DMS 273 (cell line): ENCODE data around the gene RPS18.
A peak's percentile ranks its signal among the peaks of the same experiment; 100 is the strongest.
"Not testable (repeated sequence)": the region's sequence is repeated elsewhere in the genome, so short reads cannot be mapped to it uniquely, and the experiment has no call there.

Experiments used
- DNase-seq: peaks from one replicate; lab custom pipeline; 2025; ENCODE audit not compliant: unreplicated experiment; lab: John Stamatoyannopoulos, UW

RPS18 gene

GRCh38 chr6:33271468-33272274 is at the start of gene RPS18, which contains the start of gene VPS52:
TSS of gene RPS18 (plus strand) at chr6:33272075. CDS start at chr6:33272120, 45 bp downstream.
TSS of gene VPS52 (minus strand) at chr6:33271876. CDS start at chr6:33271675, 201 bp downstream.
- DNase-seq, result peak; percentile 99

- not testable (repeated sequence) for DNase-seq
Measured at GRCh38 chr6:33226503-33227120, 45.3 kb upstream of the RPS18 start.

GRCh38 chr6:33235221-33235634 is 36.6 kb upstream of the RPS18 start:
- DNase-seq, result peak; percentile 52

GRCh38 chr6:33236328-33236727 is 35.5 kb upstream of the RPS18 start:
- no peak for DNase-seq

GRCh38 chr6:33236852-33237251 is 35.0 kb upstream of the RPS18 start:
- no peak for DNase-seq

GRCh38 chr6:33237741-33238140 is 34.1 kb upstream of the RPS18 start:
- DNase-seq, result no peak

GRCh38 chr6:33241968-33242367 is 29.9 kb upstream of the RPS18 start:
- no peak for DNase-seq

- no peak for DNase-seq
Measured at GRCh38 chr6:33243476-33243875, 28.4 kb upstream of the RPS18 start.

GRCh38 chr6:33247977-33248642 is 23.8 kb upstream of the RPS18 start:
- DNase-seq, result peak; percentile 97

GRCh38 chr6:33248643-33248931 is 23.3 kb upstream of the RPS18 start:
- peak; percentile 89 for DNase-seq

- peak; percentile 100 for DNase-seq
Measured at GRCh38 chr6:33248932-33249731, 22.7 kb upstream of the RPS18 start.

- peak; percentile 59 for DNase-seq
Measured at GRCh38 chr6:33249732-33250630, 21.9 kb upstream of the RPS18 start.

GRCh38 chr6:33250731-33251130 is 21.1 kb upstream of the RPS18 start:
- DNase-seq, result no peak

GRCh38 chr6:33251395-33252012 is 20.4 kb upstream of the RPS18 start:
- DNase-seq, result no peak

- no peak for DNase-seq
Measured at GRCh38 chr6:33252759-33253158, 19.1 kb upstream of the RPS18 start.

GRCh38 chr6:33254591-33254990 is 17.3 kb upstream of the RPS18 start:
- DNase-seq, result no peak

GRCh38 chr6:33259032-33259431 is 12.8 kb upstream of the RPS18 start:
- no peak for DNase-seq

- not testable (repeated sequence) for DNase-seq
Measured at GRCh38 chr6:33262490-33262889, 9.4 kb upstream of the RPS18 start.

- DNase-seq, result no peak
Measured at GRCh38 chr6:33264015-33264414, 7.9 kb upstream of the RPS18 start.

- peak; percentile 77 for DNase-seq
Measured at GRCh38 chr6:33271117-33271467, 783 bp upstream of the RPS18 start.
